IMR-90 (cell line): Measurements from ENCODE around the gene LCE1D. TPM values are rescaled to one million over a fixed set of nuclear protein-coding genes. Genes with fewer than 3 reads are reported as not detected.

Source experiments
- ATAC-seq: fragments of 200-7000 bp; cut with Tn5 transposase; 2 replicates; pipeline ENCODE4 v1.9.1; 2020; ENCODE audit warnings: low read depth, mild to moderate bottlenecking, moderate library complexity
- BruUV-seq: library from RNA; stranded (reverse); fragments of 400-500 nt; replicated peaks from 2 replicates; lab custom pipeline; 2021; lab: Mats Ljungman, UMichigan
- CTCF ChIA-PET: fragments of 300-600 bp; formaldehyde crosslinking; extraction: SDS; loops from one replicate; lab custom pipeline; 2021; ENCODE audit warnings: antibody characterized with exemption; lab: Yijun Ruan, JAX
- POLR2A ChIA-PET: fragments of 300-600 bp; sonication (Branson Sonifier 250); formaldehyde crosslinking; loops from one replicate; lab custom pipeline; 2022; ENCODE audit warnings: antibody characterized with exemption; ENCODE audit not compliant: unreplicated experiment; lab: Charles Lee
- DNase-seq: peaks from one replicate; pipeline ENCODE4 v3.0.0; 2013
- H2AFZ ChIP-seq: replicated peaks from 2 replicates; pipeline ENCODE3; 2013; ENCODE audit warnings: low read length, mild to moderate bottlenecking; ENCODE audit not compliant: poor library complexity
- H2AK5ac ChIP-seq: 2 replicates; pipeline ENCODE4 v1.6.1; 2013; ENCODE audit warnings: low read depth, low read length, inconsistent platforms
- H2AK9ac ChIP-seq: replicated peaks from 2 replicates; pipeline ENCODE3; 2013; ENCODE audit warnings: mild to moderate bottlenecking, low read depth, low read length, moderate library complexity; ENCODE audit not compliant: poor library complexity
- H2BK120ac ChIP-seq: 2 replicates; pipeline ENCODE4 v1.6.1; 2013; ENCODE audit warnings: low read depth, low read length, inconsistent platforms
- H2BK15ac ChIP-seq: 3 replicates; pipeline ENCODE4 v1.6.1; 2013; ENCODE audit warnings: low read depth, low read length, inconsistent platforms
- H2BK20ac ChIP-seq: 2 replicates; pipeline ENCODE4 v1.6.1; 2013; ENCODE audit warnings: low read depth, mild to moderate bottlenecking, inconsistent platforms, low read length, moderate library complexity
- H2BK5ac ChIP-seq: 2 replicates; pipeline ENCODE4 v1.6.1; 2013; ENCODE audit warnings: mild to moderate bottlenecking, low read depth, low read length, inconsistent platforms; ENCODE audit not compliant: poor library complexity, severe bottlenecking
- H3K14ac ChIP-seq: replicated peaks from 2 replicates; pipeline ENCODE4 v1.6.1; 2013; ENCODE audit warnings: low read depth, low read length, inconsistent platforms
- H3K18ac ChIP-seq: 2 replicates; pipeline ENCODE4 v1.6.1; 2013; ENCODE audit warnings: low read depth, low read length, control low read depth
- H3K23ac ChIP-seq: 2 replicates; pipeline ENCODE4 v1.6.1; 2013; ENCODE audit warnings: low read depth, low read length, inconsistent platforms
- H3K27ac ChIP-seq: 2 replicates; pipeline ENCODE4 v1.5.1; 2013; ENCODE audit warnings: mild to moderate bottlenecking, control low read depth, low read length; ENCODE audit not compliant: insufficient read depth
- H3K27me3 ChIP-seq: 2 replicates; pipeline ENCODE4 v1.6.1; 2013; ENCODE audit warnings: low read length; ENCODE audit not compliant: control insufficient read depth, insufficient read depth
- H3K36me3 ChIP-seq: 2 replicates; pipeline ENCODE4 v1.6.1; 2013; ENCODE audit warnings: low read length, mixed read lengths; ENCODE audit not compliant: control insufficient read depth, insufficient read depth
- H3K4ac ChIP-seq: 2 replicates; pipeline ENCODE4 v1.6.1; 2013; ENCODE audit warnings: low read depth, low read length, inconsistent platforms
- H3K4me1 ChIP-seq: 2 replicates; pipeline ENCODE4 v1.6.1; 2013; ENCODE audit warnings: low read length, mixed read lengths; ENCODE audit not compliant: control insufficient read depth, insufficient read depth
- H3K4me2 ChIP-seq: 2 replicates; pipeline ENCODE4 v1.6.1; 2013; ENCODE audit warnings: low read depth, mild to moderate bottlenecking, control low read depth, low read length, moderate library complexity
- H3K4me3 ChIP-seq: 2 replicates; pipeline ENCODE4 v1.5.1; 2013; ENCODE audit warnings: low read depth, mild to moderate bottlenecking, control low read depth, low read length, moderate library complexity; ENCODE audit not compliant: insufficient read depth
- H3K56ac ChIP-seq: 2 replicates; pipeline ENCODE4 v1.6.1; 2013; ENCODE audit warnings: low read length, inconsistent platforms; ENCODE audit not compliant: insufficient read depth; ENCODE audit errors: extremely low read depth
- H3K79me1 ChIP-seq, 2 experiments: 2 replicates each; pipeline ENCODE4 v1.6.1; 2013; ENCODE audit warnings: low read length in 2 of 2, inconsistent platforms in 1 of 2, low read depth in 1 of 2
- H3K9ac ChIP-seq: 2 replicates; pipeline ENCODE4 v1.6.1; 2013; ENCODE audit warnings: low read depth, low read length, control low read depth
- H3K9me1 ChIP-seq: 2 replicates; pipeline ENCODE4 v1.6.1; 2013; ENCODE audit warnings: low read length, inconsistent platforms; ENCODE audit not compliant: insufficient read depth
- H3K9me3 ChIP-seq: 2 replicates; pipeline ENCODE4 v1.6.1; 2013; ENCODE audit warnings: low read length; ENCODE audit not compliant: control insufficient read depth, insufficient read depth
- H4K20me1 ChIP-seq: 2 replicates; pipeline ENCODE4 v1.6.1; 2013; ENCODE audit warnings: low read length, inconsistent platforms; ENCODE audit not compliant: insufficient read depth
- H4K5ac ChIP-seq: 2 replicates; pipeline ENCODE4 v1.6.1; 2013; ENCODE audit warnings: mild to moderate bottlenecking, low read depth, low read length, control low read depth
- H4K8ac ChIP-seq, 2 experiments: 2 replicates each; pipeline ENCODE4 v1.6.1; 2013; ENCODE audit warnings: low read depth in 2 of 2, low read length in 2 of 2, control low read depth in 1 of 2, inconsistent platforms in 1 of 2
- H4K91ac ChIP-seq: 2 replicates; pipeline ENCODE4 v1.6.1; 2013; ENCODE audit warnings: low read depth, low read length, inconsistent platforms; ENCODE audit not compliant: insufficient read depth
- BHLHE40 ChIP-seq: fragments of 150-350 bp; IDR thresholded peaks from 2 replicates; pipeline ENCODE4 v1.6.1; 2016; ENCODE audit warnings: mild to moderate bottlenecking, low read depth, low read length
- CEBPB ChIP-seq: IDR thresholded peaks from 2 replicates; pipeline ENCODE4 v1.6.1; 2012; ENCODE audit warnings: low read depth, low read length, improper control_type of control experiment
- CHD1 ChIP-seq: IDR thresholded peaks from 2 replicates; pipeline ENCODE4 v1.6.1; 2012; ENCODE audit warnings: low read depth, low read length, improper control_type of control experiment
- CTCF ChIP-seq: conservative IDR thresholded peaks from 2 replicates; pipeline ENCODE4 v1.5.1; 2012; ENCODE audit warnings: mild to moderate bottlenecking, low read depth, low read length, improper control_type of control experiment
- ELK1 ChIP-seq: fragments of 150-350 bp; IDR thresholded peaks from 2 replicates; pipeline ENCODE4 v1.6.1; 2016; ENCODE audit warnings: low read depth, mild to moderate bottlenecking, low read length, moderate library complexity, borderline replicate concordance
- FOS ChIP-seq: fragments of 150-350 bp; IDR thresholded peaks from 2 replicates; pipeline ENCODE4 v1.6.1; 2016; ENCODE audit warnings: low read depth, low read length
- MAZ ChIP-seq: IDR thresholded peaks from 2 replicates; pipeline ENCODE4 v1.6.1; 2012; ENCODE audit warnings: low read depth, mild to moderate bottlenecking, low read length, improper control_type of control experiment, moderate library complexity, borderline replicate concordance
- MXI1 ChIP-seq: IDR thresholded peaks from 2 replicates; pipeline ENCODE4 v1.6.1; 2012; ENCODE audit warnings: low read depth, mild to moderate bottlenecking, low read length, moderate library complexity, borderline replicate concordance
- POLR2A ChIP-seq: IDR thresholded peaks from 2 replicates; pipeline ENCODE4 v1.6.1; 2012; ENCODE audit warnings: mild to moderate bottlenecking, low read depth, low read length
- RAD21 ChIP-seq: IDR thresholded peaks from 2 replicates; pipeline ENCODE4 v1.6.1; 2012; ENCODE audit warnings: low read length, improper control_type of control experiment
- RCOR1 ChIP-seq: IDR thresholded peaks from 2 replicates; pipeline ENCODE4 v1.6.1; 2012; ENCODE audit warnings: mild to moderate bottlenecking, low read length, improper control_type of control experiment; ENCODE audit not compliant: insufficient replicate concordance
- RFX5 ChIP-seq: IDR thresholded peaks from 2 replicates; pipeline ENCODE4 v1.8.0; 2012; ENCODE audit warnings: low read depth, mild to moderate bottlenecking, low read length, moderate library complexity
- SMC3 ChIP-seq: fragments of 150-350 bp; IDR thresholded peaks from 2 replicates; pipeline ENCODE4 v1.6.1; 2016; ENCODE audit warnings: low read depth, mild to moderate bottlenecking, antibody characterized with exemption, low read length, moderate library complexity
- USF2 ChIP-seq: fragments of 150-350 bp; IDR thresholded peaks from 2 replicates; pipeline ENCODE4 v1.6.1; 2017; ENCODE audit warnings: mild to moderate bottlenecking, antibody characterized with exemption, low read length, low read depth
- WGBS, 2 experiments: methylation state at CpG; one replicate each; pipeline versions ENCODE4 v1.1.5 to v1.1.7; 2013; ENCODE audit warnings: missing lambda C conversion rate in 2 of 2; ENCODE audit not compliant: insufficient read length in 1 of 2; ENCODE audit errors: extremely low coverage in 2 of 2; 5-methylcytosine and 5-hydroxymethylcytosine counted together
- dilution Hi-C: fragments of 300-500 bp; cut with HindIII; formaldehyde crosslinking; loops from one replicate; pipeline ENCODE4 v1.14.3; 2018; ENCODE audit warnings: low sequenced_read_pairs; ENCODE audit not compliant: unreplicated experiment
- in situ Hi-C: fragments of 300-500 bp; cut with MboI; formaldehyde crosslinking; loops from 3 replicates; pipeline ENCODE4 v1.14.3; 2019; ENCODE audit warnings: low sequenced_read_pairs, inconsistent platforms, mixed read lengths
- intact Hi-C: fragments of 100-400 bp; cut with micrococcal nuclease; formaldehyde crosslinking; loops from 2 replicates; pipeline ENCODE4 v1.10.0; 2022
- polyA plus RNA-seq, 3 experiments: library from polyadenylated mRNA; depleted of rRNA; stranded (reverse); fragments of >200 nt; gene quantifications; 2 replicates each; pipeline ENCODE4 v1.2.3, GENCODE V29; 2012; ENCODE audit warnings: low replicate concordance in 1 of 3
- total RNA-seq: library from RNA; depleted of rRNA; stranded (reverse); fragments of >200 nt; gene quantifications from 2 replicates; pipeline ENCODE4 v1.2.3, GENCODE V29; 2012

Gene LCE1D
- total and polyA plus RNA-seq, 2 of the 4 experiments (the other 2 are of a cell fraction), result not detected

GRCh38 chr1:152827173-152827572 lies 30.7 kb downstream of the LCE1D start, which contains the start of gene LCE1A:
Gene LCE1A, plus strand, starts transcription at chr1:152827473. Its CDS starts 0 bp downstream, at chr1:152827473.
- no peak within 1 kb of the TSS for H3K9ac ChIP-seq
- H2AK5ac ChIP-seq, result no peak within 1 kb of the TSS
- WGBS, 2 experiments, result 21% methylated on average over 2 of the region's 2 CpGs; no CpG with 5 or more reads in 1 of the 2 experiments
- TF ChIP-seq MXI1 (no peak), POLR2A (no peak), FOS (no peak), CTCF (no peak), USF2 (no peak), RFX5 (no peak), ELK1 (no peak), RCOR1 (no peak), RAD21 (no peak), SMC3 (no peak), CEBPB (no peak), CHD1 (no peak), MAZ (no peak), BHLHE40 (no peak)
- no peak within 1 kb of the TSS for H3K4me3 ChIP-seq
- H3K4me2 ChIP-seq, result no peak within 1 kb of the TSS
- in situ Hi-C loops, result no loop called here
- ChIA-PET CTCF (no interaction called here), POLR2A (no interaction called here)
- H4K5ac ChIP-seq, result no peak within 1 kb of the TSS
- H3K4ac ChIP-seq, result no peak within 1 kb of the TSS
- no TSS peak for BruUV-seq
- H2BK5ac ChIP-seq, result no peak within 1 kb of the TSS
- no peak within 1 kb of the TSS for H3K23ac ChIP-seq
- H3K79me1 ChIP-seq, result no peaks in the 10 kb centered on the region
- no peak within 1 kb of the TSS for H4K91ac ChIP-seq
- no peaks in the 10 kb centered on the region for H3K9me1 ChIP-seq
- H2BK15ac ChIP-seq, result no peak within 1 kb of the TSS
- ATAC-seq (no peak), DNase-seq (no peak)
- H2BK20ac ChIP-seq, result no peak within 1 kb of the TSS
- no peak within 1 kb of the TSS for H2BK120ac ChIP-seq
- H4K20me1 ChIP-seq, result no peaks in the 10 kb centered on the region
- no peak within 1 kb of the TSS; the same call in 1 of the 2 replicates for H3K56ac ChIP-seq
- intact Hi-C loops, result no loop called here
- no peak within 1 kb of the TSS for H2AFZ ChIP-seq
- no peak within 1 kb of the TSS for H3K27ac ChIP-seq
- H2AK9ac ChIP-seq, result no peak within 1 kb of the TSS
- no peaks in the 10 kb centered on the region for H3K4me1 ChIP-seq
- H3K36me3 ChIP-seq, result no peaks in the 10 kb centered on the region
- no peaks in the 10 kb centered on the region for H3K27me3 ChIP-seq
- H3K14ac ChIP-seq, result no peak within 1 kb of the TSS
- dilution Hi-C loops, result no loop called here
- no peak within 1 kb of the TSS for H3K18ac ChIP-seq
- no peak within 1 kb of the TSS for H4K8ac ChIP-seq
- H3K9me3 ChIP-seq, result no peaks in the 10 kb centered on the region
